Mesenteric fat pad (tissue), 1 donor: ENCODE data around the gene RNF133. TPM values are rescaled to one million over a fixed set of nuclear protein-coding genes. Genes with fewer than 3 reads are reported as not detected.

Experiments used
- DNase-seq: peaks from one replicate; pipeline ENCODE4 v3.0.0-alpha.2; 2020; ENCODE audit warnings: low spot score
- long read RNA-seq: library from polyadenylated mRNA; unstranded; transcript quantifications from one replicate; pipeline ENCODE4 v2.0.0, GENCODE V29; 2020
- total RNA-seq: library from RNA; stranded (reverse); fragmentation: NEBNext Ultra II Directional; extraction: Animal tissue kit (Norgen Biotek cat#: 25700); gene quantifications from one replicate; pipeline ENCODE4 v1.2.1, GENCODE V29; 2021
- donor health status: DM: yes; HTN: yes; CAD: no.

The RNF133 gene
- total RNA-seq, result 0.90 TPM
- long read RNA-seq, result 0 reads

- DNase-seq, result no peak
Observed at GRCh38 chr7:122699017-122699416, at the start of gene RNF133. TSS of gene RNF133 (minus strand) at chr7:122699117. CDS start at chr7:122698918, 199 bp downstream.

- DNase-seq, result no peak
Observed at GRCh38 chr7:122748195-122748594, 49.3 kb upstream of the RNF133 start.

- no peak for DNase-seq
Observed at GRCh38 chr7:122746948-122747347, 48.0 kb upstream of the RNF133 start.

GRCh38 chr7:122743211-122743610 lies 44.3 kb upstream of the RNF133 start:
- no peak for DNase-seq

- DNase-seq, result no peak
Observed at GRCh38 chr7:122738947-122739346, 40.0 kb upstream of the RNF133 start.

- DNase-seq, result no peak
Observed at GRCh38 chr7:122736183-122736582, 37.3 kb upstream of the RNF133 start.

GRCh38 chr7:122727759-122728158 lies 28.8 kb upstream of the RNF133 start:
- no peak for DNase-seq

- DNase-seq, result no peak
Observed at GRCh38 chr7:122727354-122727753, 28.4 kb upstream of the RNF133 start.

GRCh38 chr7:122726881-122727280 lies 28.0 kb upstream of the RNF133 start:
- DNase-seq, result no peak

- DNase-seq, result no peak
Observed at GRCh38 chr7:122724366-122724765, 25.4 kb upstream of the RNF133 start.

- DNase-seq, result no peak
Observed at GRCh38 chr7:122719010-122719578, 20.2 kb upstream of the RNF133 start.

GRCh38 chr7:122717356-122718089 lies 18.6 kb upstream of the RNF133 start:
- DNase-seq, result no peak

- DNase-seq, result no peak
Observed at GRCh38 chr7:122715183-122715582, 16.3 kb upstream of the RNF133 start.

GRCh38 chr7:122710916-122711315 lies 12.0 kb upstream of the RNF133 start:
- no peak for DNase-seq

- no peak for DNase-seq
Observed at GRCh38 chr7:122709930-122710646, 11.2 kb upstream of the RNF133 start.

- DNase-seq, result no peak
Observed at GRCh38 chr7:122706836-122707235, 7.9 kb upstream of the RNF133 start.

- no peak for DNase-seq
Observed at GRCh38 chr7:122702872-122703510, 4.1 kb upstream of the RNF133 start, which contains the start of gene RNF148. TSS of gene RNF148 (minus strand) at chr7:122702922. CDS start at chr7:122702750, 172 bp downstream.

GRCh38 chr7:122695816-122696215 lies 3.1 kb downstream of the RNF133 start:
- no peak for DNase-seq

GRCh38 chr7:122694697-122695096 lies 4.2 kb downstream of the RNF133 start:
- no peak for DNase-seq

- DNase-seq, result no peak
Observed at GRCh38 chr7:122692769-122693309, 6.1 kb downstream of the RNF133 start.

GRCh38 chr7:122691569-122692235 lies 7.2 kb downstream of the RNF133 start:
- DNase-seq, result no peak
